ENCODE results near the gene APAF1. TPM values are rescaled to one million over a fixed set of nuclear protein-coding genes. Genes with fewer than 3 reads are reported as not detected.

The APAF1 gene
- total RNA-seq, 1 donor from 2014 or later = 14.6 TPM

- no peak for DNase-seq (ENCODE audit: low spot score)
Observed at GRCh38 chr12:98724384-98725155, 79.5 kb downstream of the APAF1 start.

DNA sequence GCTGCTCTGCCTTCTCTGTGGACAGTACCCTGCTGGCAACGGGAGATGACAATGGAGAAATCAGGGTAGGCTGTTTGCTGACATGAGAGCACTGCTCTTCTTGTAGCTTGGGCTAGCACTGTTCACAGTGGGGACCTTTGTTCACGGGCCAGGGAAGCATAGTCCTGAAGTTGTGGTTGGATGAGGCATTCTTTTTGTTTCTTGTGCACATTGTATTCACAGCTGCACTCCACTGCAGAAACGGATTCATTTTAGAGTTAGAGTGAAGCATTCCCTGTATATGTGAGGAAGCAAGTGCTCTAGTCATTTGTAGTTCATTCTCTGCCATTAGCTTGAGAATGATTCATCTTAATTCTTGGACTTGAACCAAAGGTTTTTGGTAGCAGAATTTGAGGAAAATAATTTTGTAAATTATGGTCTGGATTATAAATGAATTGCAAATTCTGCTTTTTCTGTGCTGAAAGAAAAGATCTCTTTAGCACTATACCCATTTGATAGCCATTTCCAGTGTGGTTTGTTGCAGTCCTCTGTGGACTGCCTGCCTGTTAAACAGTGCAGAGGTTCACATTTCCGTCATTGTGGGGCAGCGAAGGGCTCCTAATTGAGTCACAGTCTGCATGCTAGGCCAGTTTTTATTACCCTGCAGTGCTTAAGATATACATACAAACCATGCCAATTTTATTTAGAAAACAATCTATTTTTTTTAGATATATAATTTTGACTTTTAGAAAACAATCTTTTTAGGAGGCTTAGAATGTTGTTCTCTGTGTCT, 80.6 kb downstream of the APAF1 start:
- DNase-seq (ENCODE audit: low spot score) = no peak

DNA sequence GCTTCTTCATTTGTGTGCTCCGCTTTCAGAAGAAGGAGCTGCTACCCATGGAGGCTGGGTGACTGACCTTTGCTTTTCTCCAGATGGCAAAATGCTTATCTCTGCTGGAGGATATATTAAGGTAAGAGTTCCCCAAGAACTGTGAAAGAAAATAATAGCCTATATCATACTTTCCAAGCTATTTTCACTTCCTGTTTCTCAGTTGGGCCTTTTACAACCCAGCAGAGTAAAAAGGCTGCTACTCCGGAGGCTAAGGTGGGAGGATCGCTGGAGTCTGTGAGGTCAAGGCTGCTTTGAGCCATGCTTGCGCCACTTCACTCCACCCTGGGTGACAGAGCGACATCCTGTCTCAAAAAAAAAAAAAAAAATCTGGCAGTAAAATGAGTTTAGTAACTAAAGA, 82.1 kb downstream of the APAF1 start:
- no peak for DNase-seq (ENCODE audit: low spot score)

DNA sequence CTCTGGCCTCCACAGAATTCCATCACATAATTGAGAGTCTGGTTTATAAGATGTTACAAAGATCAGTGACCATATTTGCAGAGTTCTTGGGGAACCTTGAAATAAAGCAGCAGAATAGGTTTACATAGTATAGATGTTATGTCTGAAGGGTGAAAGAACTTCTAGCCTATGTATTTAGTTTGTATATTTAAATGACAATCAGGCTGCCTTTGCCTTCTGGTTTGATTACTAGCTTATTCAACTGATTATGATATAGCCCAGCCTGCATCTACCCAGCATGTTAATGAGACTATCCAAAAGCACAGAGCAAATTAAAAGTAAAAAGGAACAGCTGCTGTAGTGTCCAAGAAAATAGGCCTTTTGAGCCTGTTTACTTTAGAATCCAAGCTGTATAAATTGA, 85.3 kb downstream of the APAF1 start:
- no peak for DNase-seq (ENCODE audit: low spot score)

GRCh38 chr12:98733667-98734350, 88.7 kb downstream of the APAF1 start:
- DNase-seq (ENCODE audit: low spot score) = no peak

GRCh38 chr12:98735821-98736220, 90.7 kb downstream of the APAF1 start:
- DNase-seq (ENCODE audit: low spot score) = no peak

- DNase-seq (ENCODE audit: low spot score) = no peak
Observed at GRCh38 chr12:98736352-98737321, 91.5 kb downstream of the APAF1 start.

GRCh38 chr12:98737322-98737712, 92.2 kb downstream of the APAF1 start:
- no peak for DNase-seq (ENCODE audit: low spot score)

DNA sequence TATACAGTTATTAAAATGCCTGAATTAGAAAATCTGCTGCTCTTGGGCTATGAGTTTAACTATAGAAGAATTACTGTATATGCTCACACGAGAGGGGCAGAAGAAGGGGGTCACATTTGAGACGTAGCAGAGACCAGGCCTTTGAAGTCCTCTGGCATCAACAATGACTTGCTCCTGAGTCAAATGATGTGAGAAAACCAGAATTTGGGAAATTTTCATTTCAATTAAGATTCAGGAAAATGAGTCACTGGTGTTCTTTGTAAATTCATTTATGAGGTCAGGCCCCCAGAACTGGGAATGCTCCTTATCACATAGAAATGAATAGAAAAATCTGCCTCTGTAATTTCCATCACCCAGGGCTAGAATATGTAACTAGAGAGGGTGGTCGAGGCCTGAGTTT, 92.9 kb downstream of the APAF1 start:
- no peak for DNase-seq (ENCODE audit: low spot score)

DNA sequence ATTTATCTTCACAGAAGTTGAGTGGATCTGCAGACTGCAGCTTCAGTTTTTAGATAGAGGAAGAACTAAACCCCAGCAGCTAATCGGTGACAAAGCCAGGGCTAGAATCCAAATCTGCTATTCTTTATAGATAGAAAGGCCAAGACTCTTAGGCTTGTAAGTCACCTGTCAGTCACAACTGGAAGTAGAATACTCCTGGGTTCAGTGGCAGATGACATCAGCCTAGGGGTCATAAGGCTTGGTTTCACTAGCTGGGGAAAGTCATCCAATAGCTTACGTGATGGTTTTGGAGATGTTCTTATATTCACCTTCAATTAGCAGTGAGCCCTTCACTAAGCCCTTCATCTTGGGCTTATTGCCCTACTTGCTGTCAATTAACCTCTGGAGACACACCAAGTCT, 93.4 kb downstream of the APAF1 start:
- no peak for DNase-seq (ENCODE audit: low spot score)

GRCh38 chr12:98740751-98741150, 95.7 kb downstream of the APAF1 start:
- DNase-seq (ENCODE audit: low spot score) = no peak

DNA sequence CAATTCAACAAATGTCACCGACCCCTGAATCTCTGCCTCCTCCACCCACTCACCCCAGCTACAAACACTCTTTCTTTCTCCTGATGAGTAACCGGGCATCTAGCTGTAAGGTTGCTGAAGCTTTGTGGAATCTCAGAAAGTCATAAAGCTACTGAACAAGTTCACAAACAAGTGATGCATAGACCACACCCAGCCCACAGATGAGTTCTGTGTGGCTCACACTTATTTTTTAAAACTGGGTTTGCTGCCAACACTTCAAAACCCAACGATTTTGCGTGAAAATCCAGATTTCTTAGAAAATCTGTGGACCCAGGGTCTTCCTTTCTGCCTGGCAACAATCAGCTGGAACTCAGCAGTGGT, 96.1 kb downstream of the APAF1 start:
- no peak for DNase-seq (ENCODE audit: low spot score)

GRCh38 chr12:98741556-98742265, 96.6 kb downstream of the APAF1 start:
- DNase-seq (ENCODE audit: low spot score) = no peak

DNA sequence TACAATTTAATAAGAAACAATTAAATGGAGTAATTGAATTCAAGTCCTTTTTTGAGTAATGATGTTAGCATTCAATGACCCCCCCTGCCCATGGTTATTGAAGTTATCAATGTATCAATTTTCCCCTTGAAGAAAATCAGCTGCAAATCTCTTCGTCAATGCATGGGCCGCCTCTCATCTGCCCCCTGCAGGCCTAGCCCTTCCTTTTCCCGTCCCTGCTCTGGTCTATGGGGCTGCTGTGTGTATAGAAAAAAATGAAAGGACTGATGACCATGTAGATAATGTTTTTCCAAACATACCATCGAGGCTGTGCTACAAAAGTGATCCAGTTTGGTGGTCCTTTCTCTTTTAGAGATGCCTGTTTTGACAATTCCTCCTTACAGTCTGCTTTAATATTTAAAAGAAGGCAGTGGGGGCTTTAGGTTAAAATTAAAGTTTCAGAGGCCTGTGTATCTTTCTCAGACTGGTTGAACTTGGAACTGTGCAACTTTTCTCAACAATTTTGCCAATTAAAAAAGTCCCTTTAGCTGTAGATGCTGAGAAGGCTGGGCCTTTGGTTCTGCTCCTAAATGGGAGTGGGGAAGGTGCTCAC, 98.4 kb downstream of the APAF1 start:
- DNase-seq (ENCODE audit: low spot score) = no peak

GRCh38 chr12:98744680-98745079, 99.6 kb downstream of the APAF1 start:
- DNase-seq (ENCODE audit: low spot score) = no peak

DNA sequence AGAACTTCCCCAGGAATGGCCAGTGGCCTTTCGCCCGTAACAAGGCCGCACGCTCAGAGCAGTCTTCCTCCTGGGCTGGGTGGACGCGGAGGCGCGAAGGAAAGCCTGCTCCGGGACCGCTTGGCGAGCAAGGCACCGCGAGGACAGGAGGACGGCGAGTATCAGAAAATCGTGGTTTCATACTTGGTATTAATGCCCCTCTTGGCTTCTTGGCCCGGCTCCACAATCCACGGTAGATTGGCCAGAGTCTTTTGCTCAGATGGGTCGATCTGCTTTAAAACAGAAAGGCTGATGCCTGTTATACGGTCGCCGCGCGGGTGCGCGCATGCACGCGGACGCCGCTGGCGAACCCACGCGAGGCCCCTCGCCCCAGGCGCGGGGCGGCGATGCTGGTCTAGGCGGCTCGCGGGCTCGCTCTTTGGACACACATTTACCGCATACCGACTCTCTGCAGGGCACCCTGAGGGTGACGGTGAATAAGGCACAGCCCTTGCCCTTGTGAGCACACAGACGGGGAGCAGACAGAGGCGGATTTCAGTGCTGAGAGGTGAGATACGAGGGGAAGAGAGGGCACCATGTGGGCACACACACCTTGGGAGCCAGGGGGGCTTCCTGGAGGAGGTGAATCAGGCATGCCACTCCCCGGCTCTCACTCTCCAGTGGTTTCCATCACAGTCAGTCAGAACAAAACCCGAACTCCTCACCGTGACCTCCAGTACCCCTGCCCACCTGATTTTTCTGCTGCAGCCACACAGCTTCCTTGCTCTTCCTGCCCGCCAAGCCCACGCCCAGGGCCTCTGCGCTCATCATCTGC, 100.7 kb downstream of the APAF1 start:
- no peak for DNase-seq (ENCODE audit: low spot score)

DNA sequence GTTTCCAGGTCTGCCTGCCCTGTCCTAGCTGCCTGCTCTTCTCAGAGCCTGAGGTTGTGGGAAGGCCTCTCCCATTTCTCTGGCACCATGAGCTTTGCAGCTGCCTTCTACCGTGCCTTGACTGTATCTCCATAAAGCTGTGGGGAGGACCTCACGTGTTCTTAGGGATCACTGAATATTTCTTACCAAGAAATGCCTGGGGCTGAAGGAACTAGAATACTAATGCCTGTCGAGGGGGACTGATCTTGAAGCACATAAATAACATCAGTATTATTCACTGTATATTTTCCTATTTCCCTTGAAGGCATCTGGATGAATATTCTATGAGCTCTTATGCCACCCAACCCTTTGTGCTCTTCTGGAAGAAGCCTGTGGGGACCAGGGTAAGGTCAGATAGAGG, 103.4 kb downstream of the APAF1 start:
- DNase-seq (ENCODE audit: low spot score) = no peak

DNA sequence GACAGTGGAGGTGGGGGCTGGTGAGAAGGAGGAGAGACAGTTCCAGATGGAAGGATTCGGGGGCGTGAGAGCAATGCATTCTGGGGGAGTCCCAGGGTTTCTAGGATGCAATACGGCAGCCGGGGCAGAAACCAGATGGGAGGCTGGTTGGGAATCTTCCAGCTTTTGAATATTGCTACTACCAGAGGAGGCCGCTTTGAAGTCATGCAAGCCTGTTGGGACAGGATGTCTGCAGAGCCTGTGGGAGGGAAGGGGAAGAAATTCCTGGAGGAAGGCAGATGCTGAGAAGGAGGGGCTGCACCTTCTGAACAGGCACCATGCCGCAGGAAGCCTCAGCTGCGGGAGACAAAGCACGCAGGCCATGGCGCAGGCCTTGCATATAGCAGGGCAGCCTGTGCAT, 105.4 kb downstream of the APAF1 start:
- DNase-seq (ENCODE audit: low spot score) = no peak

GRCh38 chr12:98751580-98752115, 106.6 kb downstream of the APAF1 start:
- DNase-seq (ENCODE audit: low spot score) = no peak
